Fibroblast of skin of abdomen (primary cell): ENCODE data around the gene FPR3. TPM values are rescaled to one million over a fixed set of nuclear protein-coding genes. Genes with fewer than 3 reads are reported as not detected.
A peak's percentile ranks its signal among the peaks of the same experiment; 100 is the strongest.
"Not testable (repeated sequence)": the region's sequence is repeated elsewhere in the genome, so short reads cannot be mapped to it uniquely, and the experiment has no call there.

Source experiments
- DNase-seq: peaks from one replicate; pipeline ENCODE4 v3.0.0-alpha.2; 2013
- polyA plus RNA-seq, 2 experiments: library from polyadenylated mRNA; unstranded; fragments of 120-200 nt; gene quantifications; one replicate each; pipeline ENCODE4 v1.2.1, GENCODE V29; 2013; ENCODE audit not compliant: insufficient read length in 2 of 2

FPR3 gene
- polyA plus RNA-seq (2013, experiment 1 of 2; ENCODE audit: insufficient read length) = not detected
- polyA plus RNA-seq (2013, experiment 2 of 2; ENCODE audit: insufficient read length) = not detected

- DNase-seq = peak; percentile 26
These were observed at the start of gene FPR3 for GRCh38 chr19:51794885-51795490. Gene FPR3, plus strand, starts transcription at chr19:51795157. Its CDS starts 28,592 bp downstream, at chr19:51823749.

GRCh38 chr19:51746731-51747130 is 48.2 kb upstream of the FPR3 start:
- DNase-seq = no peak

- DNase-seq = peak; percentile 63
These were observed 45.0 kb upstream of the FPR3 start for GRCh38 chr19:51749979-51750378.

GRCh38 chr19:51750400-51751094 is 44.4 kb upstream of the FPR3 start:
- DNase-seq = peak; percentile 26

- DNase-seq = peak; percentile 52
These were observed 43.3 kb upstream of the FPR3 start, which contains the start of gene FPR1 for GRCh38 chr19:51751655-51752054. Gene FPR1, minus strand, starts transcription at chr19:51751878. Its CDS starts 4,884 bp downstream, at chr19:51746994.

GRCh38 chr19:51754109-51754508 is 40.8 kb upstream of the FPR3 start:
- no peak for DNase-seq

- DNase-seq = no peak
These were observed 40.2 kb upstream of the FPR3 start for GRCh38 chr19:51754770-51755169.

GRCh38 chr19:51755571-51755970 is 39.4 kb upstream of the FPR3 start:
- DNase-seq = no peak

GRCh38 chr19:51760697-51761356 is 34.1 kb upstream of the FPR3 start, which contains the start of gene FPR2:
Gene FPR2, plus strand, starts transcription at chr19:51761180. Its CDS starts 7,479 bp downstream, at chr19:51768659.
- no peak for DNase-seq

- DNase-seq = no peak
These were observed 33.3 kb upstream of the FPR3 start for GRCh38 chr19:51761696-51762095.

- DNase-seq = no peak
These were observed 29.9 kb upstream of the FPR3 start for GRCh38 chr19:51765086-51765485.

- DNase-seq = no peak
These were observed 28.5 kb upstream of the FPR3 start for GRCh38 chr19:51766461-51766860.

GRCh38 chr19:51771376-51772130 is 23.4 kb upstream of the FPR3 start:
- no peak for DNase-seq

GRCh38 chr19:51772977-51773376 is 22.0 kb upstream of the FPR3 start:
- DNase-seq = no peak

- DNase-seq = not testable (repeated sequence)
These were observed 18.4 kb upstream of the FPR3 start for GRCh38 chr19:51776561-51776960.

GRCh38 chr19:51777570-51778462 is 17.1 kb upstream of the FPR3 start:
- DNase-seq = peak; percentile 81

GRCh38 chr19:51779181-51779580 is 15.8 kb upstream of the FPR3 start:
- no peak for DNase-seq

GRCh38 chr19:51779703-51780102 is 15.3 kb upstream of the FPR3 start:
- DNase-seq = no peak

GRCh38 chr19:51780270-51780669 is 14.7 kb upstream of the FPR3 start:
- DNase-seq = no peak

GRCh38 chr19:51781999-51782398 is 13.0 kb upstream of the FPR3 start:
- no peak for DNase-seq

- DNase-seq = peak; percentile 17
These were observed 11.6 kb upstream of the FPR3 start for GRCh38 chr19:51783372-51783771.
